ENCODE results near the gene ARHGEF19. TPM values are rescaled to one million over a fixed set of nuclear protein-coding genes. Genes with fewer than 3 reads are reported as not detected.

ARHGEF19 gene
- total RNA-seq, 1 experiment from 2014 or later = 21.6 TPM

- Histone ChIP-seq H3K27me3 (ENCODE audit: control insufficient read depth, insufficient read depth, low read length) (no peaks in the 10 kb centered on the region), H3K9me3 (ENCODE audit: control insufficient read depth, insufficient read depth, low read depth, low read length) (no peaks in the 10 kb centered on the region), H3K4me1 (ENCODE audit: control insufficient read depth, insufficient read depth, low read length) (peaks cover 100% of the 10 kb centered on the region), H3K36me3 (ENCODE audit: control insufficient read depth, insufficient read depth, low read length) (no peaks in the 10 kb centered on the region), H3K27ac (ENCODE audit: low read length) (peak overlapping the region; percentile 99), H3K4me3 (ENCODE audit: low read depth in 2 of 2, low read length in 2 of 2) (no peak overlapping the region)
- ChIA-PET POLR2A (no interaction called here), CTCF (no interaction called here)
- ATAC-seq = no peak
- BruUV-seq (replicated peaks) = no TSS peak
- no peak for DNase-seq (ENCODE audit: low read depth, low spot score)
- intact Hi-C loops (cut with micrococcal nuclease; ENCODE audit: unreplicated experiment) = no loop called here
- in situ Hi-C loops (cut with HindIII; ENCODE audit: low pct_unique_long_range_greater_than_20kb, low sequenced_read_pairs) = no loop called here
- TF ChIP-seq SIN3A (IDR thresholded peaks at IDR 0.05; ENCODE audit: borderline replicate concordance, insufficient read depth, low read depth, low read length) = no peak
- TF ChIP-seq CTCF (IDR thresholded peaks at IDR 0.05) = no peak
- TF ChIP-seq POLR2AphosphoS5 (IDR thresholded peaks at IDR 0.05; ENCODE audit: low read depth, low read length) = no peak
- TF ChIP-seq REST (IDR thresholded peaks at IDR 0.05; ENCODE audit: insufficient read depth in 1 of 2, low read depth in 2 of 2, low read length in 1 of 2) = no peak
- TF ChIP-seq TCF7L2 (IDR thresholded peaks at IDR 0.05; ENCODE audit: low read depth, low read length) = no peak
Observed at GRCh38 chr1:16177306-16177705, 35.1 kb downstream of the ARHGEF19 start.

GRCh38 chr1:16176653-16177052, 35.8 kb downstream of the ARHGEF19 start:
- H3K4me1 ChIP-seq (ENCODE audit: control insufficient read depth, insufficient read depth, low read length) = peaks cover 100% of the 10 kb centered on the region
- ChIA-PET POLR2A (no interaction called here), CTCF (no interaction called here)
- in situ Hi-C loops (cut with HindIII; ENCODE audit: low pct_unique_long_range_greater_than_20kb, low sequenced_read_pairs) (no loop called here), intact Hi-C loops (cut with micrococcal nuclease; ENCODE audit: unreplicated experiment) (no loop called here)
- no peaks in the 10 kb centered on the region for H3K27me3 ChIP-seq (ENCODE audit: control insufficient read depth, insufficient read depth, low read length)
- no peak for DNase-seq (ENCODE audit: low read depth, low spot score)
- no peaks in the 10 kb centered on the region for H3K36me3 ChIP-seq (ENCODE audit: control insufficient read depth, insufficient read depth, low read length)
- H3K27ac ChIP-seq (ENCODE audit: low read length) = peak overlapping the region; percentile 99
- no peaks in the 10 kb centered on the region for H3K9me3 ChIP-seq (ENCODE audit: control insufficient read depth, insufficient read depth, low read depth, low read length)
- no peak for ATAC-seq
- BruUV-seq (replicated peaks) = no TSS peak
- TF ChIP-seq SIN3A (IDR thresholded peaks at IDR 0.05; ENCODE audit: borderline replicate concordance, insufficient read depth, low read depth, low read length) (no peak), REST (IDR thresholded peaks at IDR 0.05; ENCODE audit: insufficient read depth in 1 of 2, low read depth in 2 of 2, low read length in 1 of 2) (no peak), CTCF (IDR thresholded peaks at IDR 0.05) (no peak), POLR2AphosphoS5 (IDR thresholded peaks at IDR 0.05; ENCODE audit: low read depth, low read length) (no peak), TCF7L2 (IDR thresholded peaks at IDR 0.05; ENCODE audit: low read depth, low read length) (no peak)
- no peak overlapping the region for H3K4me3 ChIP-seq (ENCODE audit: low read depth in 2 of 2, low read length in 2 of 2)

All from Panc1 (cell line).